ENCODE measurements around the gene GM2A.

Gene GM2A

DNA sequence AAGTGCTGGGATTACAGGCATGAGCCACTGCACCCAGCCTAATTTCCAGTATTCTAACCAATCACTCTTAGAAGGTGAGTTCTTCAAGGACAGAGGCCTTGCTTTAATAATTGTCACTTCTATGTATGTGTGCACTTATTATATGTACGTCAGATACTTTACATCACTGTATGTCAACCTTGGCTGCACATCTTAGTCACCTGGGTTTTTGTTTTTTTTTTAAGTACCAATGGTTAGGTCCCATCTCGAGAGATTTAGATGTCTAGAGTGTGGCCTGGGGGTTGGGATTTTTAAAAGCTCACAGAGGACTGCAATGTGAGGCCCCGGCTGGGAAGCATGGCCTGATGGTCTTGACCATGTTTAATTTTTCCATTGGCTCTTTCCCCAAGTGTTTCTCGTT lies 9.9 kb upstream of the GM2A start:
- H3K4ac ChIP-seq (ENCODE audit: low read depth, low read length) = no peak overlapping the region
- H3K9ac ChIP-seq (ENCODE audit: low read length) = no peak overlapping the region
- H3K14ac ChIP-seq (ENCODE audit: low read length) = no peak overlapping the region
- H3K23ac ChIP-seq (ENCODE audit: low read length) = no peak overlapping the region
- no peak overlapping the region for H2AK5ac ChIP-seq (ENCODE audit: low read length)
- no peak overlapping the region for H4K12ac ChIP-seq (ENCODE audit: low read depth, low read length)
- no peaks in the 10 kb centered on the region for H3K27me3 ChIP-seq (ENCODE audit: insufficient read depth, low read length)
- H2BK120ac ChIP-seq (ENCODE audit: insufficient read depth, low read length, poor library complexity) = no peak overlapping the region
- H2AFZ ChIP-seq (ENCODE audit: insufficient read depth, low read length, poor library complexity) = no peak overlapping the region
- no peaks in the 10 kb centered on the region for H3K9me3 ChIP-seq (ENCODE audit: insufficient read depth, low read depth, low read length)
- no peaks in the 10 kb centered on the region for H3K79me2 ChIP-seq (ENCODE audit: control insufficient read depth, insufficient read depth, low read length, poor library complexity)
- H3K36me3 ChIP-seq (ENCODE audit: control insufficient read depth in 1 of 2, insufficient read depth in 2 of 2, low read length in 2 of 2) = no peaks in the 10 kb centered on the region
- no peak overlapping the region for H3K4me2 ChIP-seq (ENCODE audit: low read length)
- DNase-seq = no peak
- H2BK12ac ChIP-seq (ENCODE audit: low read length) = no peak overlapping the region
- H3K18ac ChIP-seq (ENCODE audit: low read length) = no peak overlapping the region
- no peak overlapping the region for H3K27ac ChIP-seq (ENCODE audit: low read depth, low read length)
- H2BK5ac ChIP-seq (ENCODE audit: low read depth, low read length, poor library complexity) = no peak overlapping the region
- no peak overlapping the region for H4K8ac ChIP-seq (ENCODE audit: low read depth, low read length)
- H3K4me3 ChIP-seq (ENCODE audit: low read depth, low read length) = no peak overlapping the region
- H3K79me1 ChIP-seq (ENCODE audit: low read length) = peaks cover 9% of the 10 kb centered on the region
- no peak overlapping the region for H4K91ac ChIP-seq (ENCODE audit: low read depth, low read length)
- peaks cover 13 to 16% of the 10 kb centered on the region in 2 experiments for H3K4me1 ChIP-seq (ENCODE audit: control insufficient read depth in 1 of 2, insufficient read depth in 2 of 2, low read length in 2 of 2)
- no CpG with 5 or more reads among the region's 4 CpGs for WGBS (ENCODE audit: extremely low coverage, insufficient coverage, insufficient read length)

DNA sequence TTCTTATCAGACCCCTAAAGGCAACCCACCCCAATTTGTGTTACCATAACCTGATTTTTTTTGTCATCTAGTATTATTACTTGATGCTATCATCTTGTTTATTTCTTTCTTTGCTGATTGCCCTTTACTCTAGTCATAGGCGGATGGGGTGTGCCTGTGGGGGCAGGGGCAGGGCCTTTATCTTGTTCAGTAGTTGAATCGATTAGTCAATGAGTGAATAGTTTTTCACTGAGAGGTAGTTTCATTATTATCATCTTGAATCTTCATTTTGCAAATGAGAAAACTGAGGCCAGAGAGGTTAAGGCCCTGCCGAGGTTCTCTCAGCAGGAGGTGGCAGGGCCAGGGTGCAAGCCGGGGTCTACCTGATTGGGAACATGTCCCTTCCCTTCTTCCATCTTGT lies 9.4 kb upstream of the GM2A start:
- DNase-seq = no peak
- Histone ChIP-seq H3K27ac (ENCODE audit: low read depth, low read length) (no peak overlapping the region), H3K36me3 (ENCODE audit: control insufficient read depth in 1 of 2, insufficient read depth in 2 of 2, low read length in 2 of 2) (no peaks in the 10 kb centered on the region), H4K8ac (ENCODE audit: low read depth, low read length) (no peak overlapping the region), H3K14ac (ENCODE audit: low read length) (no peak overlapping the region), H3K18ac (ENCODE audit: low read length) (no peak overlapping the region), H2BK120ac (ENCODE audit: insufficient read depth, low read length, poor library complexity) (no peak overlapping the region), H3K9me3 (ENCODE audit: insufficient read depth, low read depth, low read length) (no peaks in the 10 kb centered on the region), H3K79me1 (ENCODE audit: low read length) (peaks cover 9% of the 10 kb centered on the region), H3K4me1 (ENCODE audit: control insufficient read depth in 1 of 2, insufficient read depth in 2 of 2, low read length in 2 of 2) (peaks cover 13 to 14% of the 10 kb centered on the region in 2 experiments), H2AFZ (ENCODE audit: insufficient read depth, low read length, poor library complexity) (no peak overlapping the region), H2BK5ac (ENCODE audit: low read depth, low read length, poor library complexity) (no peak overlapping the region), H4K12ac (ENCODE audit: low read depth, low read length) (no peak overlapping the region), H3K4me3 (ENCODE audit: low read depth, low read length) (no peak overlapping the region), H2AK5ac (ENCODE audit: low read length) (no peak overlapping the region), H3K27me3 (ENCODE audit: insufficient read depth, low read length) (no peaks in the 10 kb centered on the region), H3K4me2 (ENCODE audit: low read length) (no peak overlapping the region), H3K79me2 (ENCODE audit: control insufficient read depth, insufficient read depth, low read length, poor library complexity) (no peaks in the 10 kb centered on the region), H3K9ac (ENCODE audit: low read length) (no peak overlapping the region), H3K23ac (ENCODE audit: low read length) (no peak overlapping the region), H2BK12ac (ENCODE audit: low read length) (no peak overlapping the region), H4K91ac (ENCODE audit: low read depth, low read length) (no peak overlapping the region), H3K4ac (ENCODE audit: low read depth, low read length) (no peak overlapping the region)
- no CpG with 5 or more reads among the region's 4 CpGs for WGBS (ENCODE audit: extremely low coverage, insufficient coverage, insufficient read length)

- no peak overlapping the region for H3K14ac ChIP-seq (ENCODE audit: low read length)
- no peaks in the 10 kb centered on the region for H3K36me3 ChIP-seq (ENCODE audit: control insufficient read depth in 1 of 2, insufficient read depth in 2 of 2, low read length in 2 of 2)
- H3K4me3 ChIP-seq (ENCODE audit: low read depth, low read length) = no peak overlapping the region
- WGBS (ENCODE audit: extremely low coverage, insufficient coverage, insufficient read length) = no CpG with 5 or more reads among the region's 3 CpGs
- no peak overlapping the region for H3K9ac ChIP-seq (ENCODE audit: low read length)
- peaks cover 13 to 14% of the 10 kb centered on the region in 2 experiments for H3K4me1 ChIP-seq (ENCODE audit: control insufficient read depth in 1 of 2, insufficient read depth in 2 of 2, low read length in 2 of 2)
- no peaks in the 10 kb centered on the region for H3K27me3 ChIP-seq (ENCODE audit: insufficient read depth, low read length)
- no peak overlapping the region for H3K27ac ChIP-seq (ENCODE audit: low read depth, low read length)
- no peak overlapping the region for H2BK5ac ChIP-seq (ENCODE audit: low read depth, low read length, poor library complexity)
- H2BK120ac ChIP-seq (ENCODE audit: insufficient read depth, low read length, poor library complexity) = no peak overlapping the region
- H3K23ac ChIP-seq (ENCODE audit: low read length) = no peak overlapping the region
- no peak overlapping the region for H3K4me2 ChIP-seq (ENCODE audit: low read length)
- no peak overlapping the region for H3K18ac ChIP-seq (ENCODE audit: low read length)
- H2BK12ac ChIP-seq (ENCODE audit: low read length) = no peak overlapping the region
- H4K91ac ChIP-seq (ENCODE audit: low read depth, low read length) = no peak overlapping the region
- H2AK5ac ChIP-seq (ENCODE audit: low read length) = no peak overlapping the region
- no peak overlapping the region for H4K8ac ChIP-seq (ENCODE audit: low read depth, low read length)
- no peaks in the 10 kb centered on the region for H3K79me2 ChIP-seq (ENCODE audit: control insufficient read depth, insufficient read depth, low read length, poor library complexity)
- no peak for DNase-seq
- H2AFZ ChIP-seq (ENCODE audit: insufficient read depth, low read length, poor library complexity) = no peak overlapping the region
- H3K9me3 ChIP-seq (ENCODE audit: insufficient read depth, low read depth, low read length) = no peaks in the 10 kb centered on the region
- no peak overlapping the region for H4K12ac ChIP-seq (ENCODE audit: low read depth, low read length)
- no peak overlapping the region for H3K4ac ChIP-seq (ENCODE audit: low read depth, low read length)
- H3K79me1 ChIP-seq (ENCODE audit: low read length) = peaks cover 9% of the 10 kb centered on the region
Measured at GRCh38 chr5:151244206-151244605, 8.8 kb upstream of the GM2A start.

DNA sequence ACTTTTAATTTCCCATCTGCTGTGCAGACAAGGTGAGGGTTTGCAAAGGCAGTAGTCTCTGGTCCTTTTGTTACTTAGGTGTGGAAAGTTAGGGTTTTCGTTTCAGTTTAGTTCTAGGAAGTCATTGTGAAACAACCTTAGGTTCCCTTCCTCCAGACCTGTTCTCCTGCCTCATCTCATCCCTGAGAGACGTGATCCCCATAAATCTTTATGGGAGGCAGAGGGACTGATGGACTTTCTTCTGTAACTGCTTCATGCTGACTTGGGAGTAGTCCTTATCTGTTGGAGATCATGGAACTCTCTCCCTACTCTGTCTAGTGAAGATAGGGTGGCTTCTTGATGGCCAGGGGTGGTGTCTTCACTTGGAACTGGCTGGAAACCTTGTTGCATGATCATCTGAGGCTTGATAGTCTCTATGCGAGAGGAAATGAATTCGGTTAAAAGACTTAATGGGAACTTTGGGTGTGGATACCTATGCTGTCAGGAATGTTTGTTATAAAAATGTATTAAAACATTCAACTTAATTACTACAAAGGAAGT lies 7.2 kb upstream of the GM2A start:
- WGBS (ENCODE audit: extremely low coverage, insufficient coverage, insufficient read length) = no CpG with 5 or more reads among the region's 4 CpGs
- no peak overlapping the region for H3K4me2 ChIP-seq (ENCODE audit: low read length)
- H3K18ac ChIP-seq (ENCODE audit: low read length) = no peak overlapping the region
- no peaks in the 10 kb centered on the region for H3K27me3 ChIP-seq (ENCODE audit: insufficient read depth, low read length)
- H2AFZ ChIP-seq (ENCODE audit: insufficient read depth, low read length, poor library complexity) = no peak overlapping the region
- no peak overlapping the region for H3K14ac ChIP-seq (ENCODE audit: low read length)
- H3K9me3 ChIP-seq (ENCODE audit: insufficient read depth, low read depth, low read length) = no peaks in the 10 kb centered on the region
- H3K4ac ChIP-seq (ENCODE audit: low read depth, low read length) = no peak overlapping the region
- no peak overlapping the region for H3K23ac ChIP-seq (ENCODE audit: low read length)
- DNase-seq = no peak
- H4K12ac ChIP-seq (ENCODE audit: low read depth, low read length) = no peak overlapping the region
- H4K91ac ChIP-seq (ENCODE audit: low read depth, low read length) = no peak overlapping the region
- H2BK120ac ChIP-seq (ENCODE audit: insufficient read depth, low read length, poor library complexity) = no peak overlapping the region
- no peak overlapping the region for H3K4me3 ChIP-seq (ENCODE audit: low read depth, low read length)
- peaks cover 3% of the 10 kb centered on the region for H3K79me1 ChIP-seq (ENCODE audit: low read length)
- H2AK5ac ChIP-seq (ENCODE audit: low read length) = no peak overlapping the region
- H3K9ac ChIP-seq (ENCODE audit: low read length) = no peak overlapping the region
- no peak overlapping the region for H3K27ac ChIP-seq (ENCODE audit: low read depth, low read length)
- no peak overlapping the region for H2BK5ac ChIP-seq (ENCODE audit: low read depth, low read length, poor library complexity)
- H3K79me2 ChIP-seq (ENCODE audit: control insufficient read depth, insufficient read depth, low read length, poor library complexity) = no peaks in the 10 kb centered on the region
- no peaks in the 10 kb centered on the region for H3K36me3 ChIP-seq (ENCODE audit: control insufficient read depth in 1 of 2, insufficient read depth in 2 of 2, low read length in 2 of 2)
- no peak overlapping the region for H4K8ac ChIP-seq (ENCODE audit: low read depth, low read length)
- H2BK12ac ChIP-seq (ENCODE audit: low read length) = no peak overlapping the region
- peaks cover 6 to 9% of the 10 kb centered on the region in 2 experiments for H3K4me1 ChIP-seq (ENCODE audit: control insufficient read depth in 1 of 2, insufficient read depth in 2 of 2, low read length in 2 of 2)

Data from trophoblast cell (in vitro differentiated cells and primary cell).